Measurements from ENCODE around the gene MYO3B.

Gene MYO3B

DNA sequence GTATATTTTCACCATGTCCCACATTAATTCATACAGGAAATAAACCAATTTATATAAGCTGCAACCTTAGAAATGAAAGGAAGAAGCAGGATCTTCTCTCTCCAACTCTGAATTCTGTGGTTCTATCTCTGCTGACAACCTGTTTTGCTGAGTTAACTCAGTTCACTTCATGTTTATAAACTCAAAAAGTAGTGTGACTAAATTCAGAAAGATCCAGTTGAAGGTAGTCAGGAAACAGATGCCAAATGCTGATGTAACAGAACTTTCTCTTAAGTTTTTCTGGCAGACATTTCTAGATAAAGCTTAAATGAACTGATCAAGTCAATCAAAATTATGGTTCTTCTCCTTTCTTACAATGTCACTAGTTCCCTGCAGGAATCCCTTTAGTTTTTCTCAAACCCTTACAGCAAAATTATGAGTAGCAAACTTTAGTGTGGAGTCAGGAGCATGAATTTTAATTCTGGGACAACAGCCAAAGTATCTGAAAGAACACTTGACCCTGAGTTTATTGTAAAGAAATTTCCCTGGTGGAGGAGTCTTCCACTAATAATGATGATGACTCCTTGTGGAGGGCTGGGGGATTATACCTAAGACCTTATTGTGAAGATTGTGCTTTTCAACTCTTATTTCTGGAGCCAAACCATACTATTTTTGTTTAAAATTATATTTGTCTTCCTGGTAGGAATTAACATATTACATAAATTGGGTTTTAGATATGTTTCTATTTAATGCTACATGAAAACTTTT lies 216.9 kb downstream of the MYO3B start:
- DNase-seq (ENCODE audit: low read depth), result peak; percentile 17
- no peak overlapping the region for H3K4me3 ChIP-seq (ENCODE audit: low read depth, low read length)
- TF ChIP-seq, protein P1, sequence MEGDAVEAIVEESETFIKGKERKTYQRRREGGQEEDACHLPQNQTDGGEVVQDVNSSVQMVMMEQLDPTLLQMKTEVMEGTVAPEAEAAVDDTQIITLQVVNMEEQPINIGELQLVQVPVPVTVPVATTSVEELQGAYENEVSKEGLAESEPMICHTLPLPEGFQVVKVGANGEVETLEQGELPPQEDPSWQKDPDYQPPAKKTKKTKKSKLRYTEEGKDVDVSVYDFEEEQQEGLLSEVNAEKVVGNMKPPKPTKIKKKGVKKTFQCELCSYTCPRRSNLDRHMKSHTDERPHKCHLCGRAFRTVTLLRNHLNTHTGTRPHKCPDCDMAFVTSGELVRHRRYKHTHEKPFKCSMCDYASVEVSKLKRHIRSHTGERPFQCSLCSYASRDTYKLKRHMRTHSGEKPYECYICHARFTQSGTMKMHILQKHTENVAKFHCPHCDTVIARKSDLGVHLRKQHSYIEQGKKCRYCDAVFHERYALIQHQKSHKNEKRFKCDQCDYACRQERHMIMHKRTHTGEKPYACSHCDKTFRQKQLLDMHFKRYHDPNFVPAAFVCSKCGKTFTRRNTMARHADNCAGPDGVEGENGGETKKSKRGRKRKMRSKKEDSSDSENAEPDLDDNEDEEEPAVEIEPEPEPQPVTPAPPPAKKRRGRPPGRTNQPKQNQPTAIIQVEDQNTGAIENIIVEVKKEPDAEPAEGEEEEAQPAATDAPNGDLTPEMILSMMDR (conservative IDR thresholded peaks at IDR 0.05; ENCODE audit: low read depth, low read length), result no peak

DNA sequence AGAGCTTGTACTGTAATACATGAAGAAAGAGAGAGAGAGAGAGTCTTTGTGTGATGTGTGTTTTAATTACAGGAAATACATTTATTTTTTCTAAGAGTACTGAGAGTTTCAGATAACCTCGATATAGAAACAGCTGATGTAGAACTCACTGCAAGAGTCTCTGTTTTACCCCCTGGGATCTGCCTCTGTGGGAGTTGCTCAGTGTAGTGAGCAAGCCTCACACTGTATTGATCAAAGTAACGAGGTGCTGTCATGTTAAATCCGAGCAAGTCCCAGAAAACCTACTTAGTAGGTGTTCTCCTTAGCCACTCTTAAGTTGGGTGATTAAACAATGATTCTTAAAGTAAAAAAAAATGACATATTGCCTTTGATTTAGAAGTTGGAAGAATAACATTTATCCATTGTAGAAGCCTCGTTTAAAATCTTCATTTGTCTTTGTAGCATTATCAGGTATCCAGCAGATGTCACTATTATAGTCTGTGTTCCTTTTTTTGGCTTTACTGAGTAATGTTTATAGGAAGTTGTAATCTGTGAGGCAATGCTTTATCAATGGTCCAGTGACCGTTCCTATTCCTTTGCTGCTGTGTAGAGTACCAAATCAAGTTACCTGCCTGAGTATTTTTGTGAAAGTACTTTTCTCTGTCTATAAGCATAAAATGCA lies 219.0 kb downstream of the MYO3B start:
- H3K4me3 ChIP-seq (ENCODE audit: low read depth, low read length), result no peak overlapping the region
- TF ChIP-seq, protein P1 (conservative IDR thresholded peaks at IDR 0.05; ENCODE audit: low read depth, low read length), result peak; percentile 56
- peak; percentile 45 for DNase-seq (ENCODE audit: low read depth)

DNA sequence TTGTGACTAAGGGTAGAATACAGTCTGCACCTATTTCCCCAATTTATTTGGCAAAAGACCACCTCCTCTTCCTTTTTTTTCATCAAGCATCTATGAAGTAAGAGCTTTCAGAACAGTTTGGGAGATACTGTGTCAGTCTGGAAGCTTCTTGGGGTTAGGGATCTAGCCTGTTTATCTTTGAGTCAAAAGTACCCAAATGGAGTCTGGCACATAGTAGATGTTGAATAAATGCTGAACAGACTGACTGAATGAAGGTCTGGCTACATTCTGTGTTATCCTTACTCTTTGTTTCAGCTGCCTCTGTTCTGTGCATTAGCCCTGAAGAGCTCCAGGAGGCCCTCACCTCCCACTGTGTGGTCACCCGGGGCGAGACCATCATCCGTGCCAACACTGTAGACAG lies 223.2 kb downstream of the MYO3B start:
- DNase-seq (ENCODE audit: low read depth), result no peak
- no peak overlapping the region for H3K4me3 ChIP-seq (ENCODE audit: low read depth, low read length)
- TF ChIP-seq, protein P1 (conservative IDR thresholded peaks at IDR 0.05; ENCODE audit: low read depth, low read length), result no peak

DNA sequence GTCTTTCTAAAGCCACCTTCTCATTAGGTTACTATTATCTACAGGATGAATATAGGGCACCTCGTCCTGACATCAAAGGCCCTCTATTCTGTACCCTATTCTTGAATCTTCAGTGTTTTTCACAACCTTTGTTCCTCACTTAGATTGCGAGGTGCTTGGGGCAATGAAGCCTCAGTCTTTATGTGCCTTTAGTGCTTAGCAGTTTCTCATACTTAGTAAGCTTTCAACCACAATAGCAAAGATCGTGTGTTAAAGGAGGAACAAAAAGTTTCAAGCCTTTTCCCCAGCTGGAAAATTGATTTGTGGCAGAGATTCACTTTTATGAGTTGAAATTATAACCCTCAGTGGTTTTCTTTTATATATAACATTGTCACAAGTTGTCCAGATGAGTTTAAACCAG lies 226.9 kb downstream of the MYO3B start:
- no peak for DNase-seq (ENCODE audit: low read depth)

DNA sequence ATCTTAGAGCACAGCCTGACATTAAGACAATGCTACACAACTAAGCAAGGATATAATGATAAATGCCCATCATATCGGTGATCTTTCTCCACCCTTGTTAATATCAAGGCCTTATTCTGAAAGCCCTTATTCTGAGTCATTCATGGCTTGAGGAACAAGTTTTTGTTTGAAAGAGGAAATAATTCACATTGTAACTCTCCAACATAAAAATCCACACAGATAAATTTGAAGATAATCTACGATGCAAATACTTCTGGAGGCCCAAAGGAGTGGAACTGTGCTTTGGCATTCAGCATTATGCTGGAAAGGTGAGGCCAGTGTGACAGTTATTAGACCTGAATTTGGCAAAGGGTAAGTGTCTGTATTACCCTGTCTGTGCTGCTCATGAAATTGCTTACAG lies 227.4 kb downstream of the MYO3B start:
- H3K4me3 ChIP-seq (ENCODE audit: low read depth, low read length), result no peak overlapping the region
- TF ChIP-seq, protein P1 (conservative IDR thresholded peaks at IDR 0.05; ENCODE audit: low read depth, low read length), result no peak
- DNase-seq (ENCODE audit: low read depth), result no peak

More for the DNA sequence above, 226.9 kb downstream of the MYO3B start:
- H3K4me3 ChIP-seq (ENCODE audit: low read depth, low read length), result no peak overlapping the region
- TF ChIP-seq, protein P1 (conservative IDR thresholded peaks at IDR 0.05; ENCODE audit: low read depth, low read length), result no peak

DNA sequence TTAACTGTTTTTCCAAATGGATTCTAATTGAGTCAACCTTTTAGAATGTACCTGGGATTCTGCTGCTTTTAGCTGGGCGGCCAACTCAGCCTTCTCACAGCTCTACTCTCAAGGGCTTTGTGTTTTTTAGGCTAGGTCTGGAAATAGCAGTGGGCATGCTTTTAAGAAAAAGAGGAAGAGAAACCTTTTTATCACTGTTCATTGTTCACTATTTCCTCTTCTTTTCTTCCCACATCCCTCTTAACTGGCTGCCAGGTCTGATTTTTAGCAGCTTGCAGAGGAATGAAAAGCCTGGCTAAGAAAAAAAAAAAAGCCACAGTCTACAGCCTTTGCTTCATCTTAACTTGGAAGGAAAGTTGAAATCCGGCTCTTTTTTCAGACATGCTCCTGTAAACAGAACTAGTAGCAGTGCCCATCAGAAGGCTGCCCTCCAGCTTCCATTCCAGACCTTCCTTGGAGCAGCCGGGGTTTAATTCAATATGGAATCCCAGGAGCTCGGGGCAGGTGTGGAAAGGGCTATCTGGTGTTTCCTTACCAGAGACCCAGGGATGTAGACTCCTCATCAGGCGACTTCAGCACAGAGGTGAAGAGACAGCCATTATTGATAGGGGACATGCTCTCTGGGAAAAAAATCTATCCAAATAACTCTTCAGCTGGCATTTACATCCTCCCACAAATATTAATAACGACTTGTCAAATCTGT lies 230.7 kb downstream of the MYO3B start:
- H3K4me3 ChIP-seq (ENCODE audit: low read depth, low read length), result no peak overlapping the region
- TF ChIP-seq, protein P1 (conservative IDR thresholded peaks at IDR 0.05; ENCODE audit: low read depth, low read length), result no peak
- DNase-seq (ENCODE audit: low read depth), result no peak
